ENCODE results near the gene BCL2. TPM values are rescaled to one million over a fixed set of nuclear protein-coding genes. Genes with fewer than 3 reads are reported as not detected.

Gene BCL2
- total RNA-seq, 1 donor from 2014 or later, result 76.1 TPM

GRCh38 chr18:63216516-63217311 lies 102.9 kb downstream of the BCL2 start:
- H3K36me3 Mint-ChIP-seq (ENCODE audit: low read depth), result peaks cover 79% of the 10 kb centered on the region
- no peaks in the 10 kb centered on the region for H3K27me3 Mint-ChIP-seq (ENCODE audit: low read depth)
- peaks cover 88% of the 10 kb centered on the region for H3K4me1 Mint-ChIP-seq (ENCODE audit: low read depth)
- intact Hi-C loops (cut with micrococcal nuclease), result loop anchor here (1.0 to 2.0 kb wide), 4 partner anchors 8 to 109 kb away; no protein-coding TSS in a partner anchor
- DNase-seq (ENCODE audit: low spot score), result no peak
- peak overlapping the region; percentile 91 for H3K27ac Mint-ChIP-seq
- H3K9me3 Mint-ChIP-seq, result peaks cover 15% of the 10 kb centered on the region
- H3K4me3 Mint-ChIP-seq (ENCODE audit: low read depth), result peak overlapping the region; percentile 57

GRCh38 chr18:63213936-63214671 lies 105.5 kb downstream of the BCL2 start:
- peak overlapping the region; percentile 88 for H3K27ac Mint-ChIP-seq
- H3K4me1 Mint-ChIP-seq (ENCODE audit: low read depth), result peaks cover 84% of the 10 kb centered on the region
- H3K27me3 Mint-ChIP-seq (ENCODE audit: low read depth), result no peaks in the 10 kb centered on the region
- no peak for DNase-seq (ENCODE audit: low spot score)
- H3K36me3 Mint-ChIP-seq (ENCODE audit: low read depth), result peaks cover 74% of the 10 kb centered on the region
- peaks cover 13% of the 10 kb centered on the region for H3K9me3 Mint-ChIP-seq
- H3K4me3 Mint-ChIP-seq (ENCODE audit: low read depth), result peak overlapping the region; percentile 38
- intact Hi-C loops (cut with micrococcal nuclease), result loop anchor here (1.0 to 5.0 kb wide), 5 partner anchors 53 to 367 kb away; no protein-coding TSS in a partner anchor

GRCh38 chr18:63213331-63213900 lies 106.2 kb downstream of the BCL2 start:
- intact Hi-C loops (cut with micrococcal nuclease), result loop anchor here (1.0 to 5.0 kb wide), 5 partner anchors 52 to 366 kb away; no protein-coding TSS in a partner anchor
- no peak for DNase-seq (ENCODE audit: low spot score)

GRCh38 chr18:63210521-63210920 lies 109.0 kb downstream of the BCL2 start:
- intact Hi-C loops (cut with micrococcal nuclease), result loop anchor here (1.0 to 5.0 kb wide), 4 partner anchors 10 to 363 kb away; no protein-coding TSS in a partner anchor
- Mint-ChIP-seq H3K27me3 (ENCODE audit: low read depth) (no peaks in the 10 kb centered on the region), H3K36me3 (ENCODE audit: low read depth) (peaks cover 69% of the 10 kb centered on the region), H3K4me3 (ENCODE audit: low read depth) (peak overlapping the region; percentile 81), H3K4me1 (ENCODE audit: low read depth) (peaks cover 78% of the 10 kb centered on the region), H3K27ac (peak overlapping the region; percentile 88), H3K9me3 (peaks cover 4% of the 10 kb centered on the region)
- DNase-seq (ENCODE audit: low spot score), result no peak

More at GRCh38 chr18:63213331-63213900, 106.2 kb downstream of the BCL2 start:
- Mint-ChIP-seq H3K27me3 (ENCODE audit: low read depth) (no peaks in the 10 kb centered on the region), H3K9me3 (peaks cover 6% of the 10 kb centered on the region), H3K27ac (peak overlapping the region; percentile 88), H3K4me1 (ENCODE audit: low read depth) (peaks cover 81% of the 10 kb centered on the region), H3K4me3 (ENCODE audit: low read depth) (peak overlapping the region; percentile 68), H3K36me3 (ENCODE audit: low read depth) (peaks cover 74% of the 10 kb centered on the region)

GRCh38 chr18:63208676-63209075 lies 110.9 kb downstream of the BCL2 start:
- Mint-ChIP-seq H3K4me3 (ENCODE audit: low read depth) (peak overlapping the region; percentile 83), H3K36me3 (ENCODE audit: low read depth) (peaks cover 68% of the 10 kb centered on the region), H3K4me1 (ENCODE audit: low read depth) (peaks cover 81% of the 10 kb centered on the region), H3K9me3 (no peaks in the 10 kb centered on the region), H3K27ac (peak overlapping the region; percentile 88), H3K27me3 (ENCODE audit: low read depth) (no peaks in the 10 kb centered on the region)
- intact Hi-C loops (cut with micrococcal nuclease), result loop anchor here (5.0 to 10.0 kb wide), 2 partner anchors 191 to 874 kb away; no protein-coding TSS in a partner anchor
- DNase-seq (ENCODE audit: low spot score), result no peak

- intact Hi-C loops (cut with micrococcal nuclease), result loop anchor here (2.0 to 10.0 kb wide), 3 partner anchors 27 to 873 kb away; no protein-coding TSS in a partner anchor
- no peak for DNase-seq (ENCODE audit: low spot score)
- no peaks in the 10 kb centered on the region for H3K27me3 Mint-ChIP-seq (ENCODE audit: low read depth)
- peaks cover 64% of the 10 kb centered on the region for H3K36me3 Mint-ChIP-seq (ENCODE audit: low read depth)
- peak overlapping the region; percentile 87 for H3K27ac Mint-ChIP-seq
- peaks cover 80% of the 10 kb centered on the region for H3K4me1 Mint-ChIP-seq (ENCODE audit: low read depth)
- H3K9me3 Mint-ChIP-seq, result no peaks in the 10 kb centered on the region
- peak overlapping the region; percentile 87 for H3K4me3 Mint-ChIP-seq (ENCODE audit: low read depth)
These were observed 111.7 kb downstream of the BCL2 start for GRCh38 chr18:63207835-63208234.

GRCh38 chr18:63207143-63207790 lies 112.3 kb downstream of the BCL2 start:
- peak overlapping the region; percentile 87 for H3K4me3 Mint-ChIP-seq (ENCODE audit: low read depth)
- peaks cover 81% of the 10 kb centered on the region for H3K4me1 Mint-ChIP-seq (ENCODE audit: low read depth)
- no peaks in the 10 kb centered on the region for H3K9me3 Mint-ChIP-seq
- H3K27me3 Mint-ChIP-seq (ENCODE audit: low read depth), result no peaks in the 10 kb centered on the region
- intact Hi-C loops (cut with micrococcal nuclease), result loop anchor here (2.0 to 10.0 kb wide), 3 partner anchors 28 to 872 kb away; no protein-coding TSS in a partner anchor
- peaks cover 68% of the 10 kb centered on the region for H3K36me3 Mint-ChIP-seq (ENCODE audit: low read depth)
- DNase-seq (ENCODE audit: low spot score), result no peak
- peak overlapping the region; percentile 87 for H3K27ac Mint-ChIP-seq

- DNase-seq (ENCODE audit: low spot score), result no peak
- Mint-ChIP-seq H3K27me3 (ENCODE audit: low read depth) (no peaks in the 10 kb centered on the region), H3K9me3 (no peaks in the 10 kb centered on the region), H3K4me3 (ENCODE audit: low read depth) (peak overlapping the region; percentile 87), H3K27ac (peak overlapping the region; percentile 87), H3K36me3 (ENCODE audit: low read depth) (peaks cover 64% of the 10 kb centered on the region), H3K4me1 (ENCODE audit: low read depth) (peaks cover 79% of the 10 kb centered on the region)
- intact Hi-C loops (cut with micrococcal nuclease), result loop anchor here (2.0 to 10.0 kb wide), 3 partner anchors 28 to 872 kb away; no protein-coding TSS in a partner anchor
These were observed 113.0 kb downstream of the BCL2 start for GRCh38 chr18:63206433-63207142.

- intact Hi-C loops (cut with micrococcal nuclease), result loop anchor here (2.0 to 10.0 kb wide), 3 partner anchors 29 to 871 kb away; no protein-coding TSS in a partner anchor
- no peak for DNase-seq (ENCODE audit: low spot score)
- Mint-ChIP-seq H3K27ac (peak overlapping the region; percentile 87), H3K27me3 (ENCODE audit: low read depth) (no peaks in the 10 kb centered on the region), H3K4me3 (ENCODE audit: low read depth) (peak overlapping the region; percentile 87), H3K9me3 (no peaks in the 10 kb centered on the region), H3K36me3 (ENCODE audit: low read depth) (peaks cover 60% of the 10 kb centered on the region), H3K4me1 (ENCODE audit: low read depth) (peaks cover 74% of the 10 kb centered on the region)
These were observed 113.7 kb downstream of the BCL2 start for GRCh38 chr18:63205791-63206252.

- Mint-ChIP-seq H3K27me3 (ENCODE audit: low read depth) (no peaks in the 10 kb centered on the region), H3K36me3 (ENCODE audit: low read depth) (peaks cover 41% of the 10 kb centered on the region), H3K4me1 (ENCODE audit: low read depth) (peaks cover 58% of the 10 kb centered on the region), H3K4me3 (ENCODE audit: low read depth) (no peak overlapping the region), H3K9me3 (no peaks in the 10 kb centered on the region), H3K27ac (peak overlapping the region; percentile 25)
- intact Hi-C loops (cut with micrococcal nuclease), result loop anchor here (10.0 kb wide), 1 partner anchor 869 kb away; no protein-coding TSS in a partner anchor
- DNase-seq (ENCODE audit: low spot score), result no peak
These were observed 116.1 kb downstream of the BCL2 start for GRCh38 chr18:63203497-63203896.

- peak overlapping the region; percentile 36 for H3K27ac Mint-ChIP-seq
- no peaks in the 10 kb centered on the region for H3K9me3 Mint-ChIP-seq
- H3K4me3 Mint-ChIP-seq (ENCODE audit: low read depth), result no peak overlapping the region
- DNase-seq (ENCODE audit: low spot score), result no peak
- intact Hi-C loops (cut with micrococcal nuclease), result loop anchor here (10.0 kb wide), 1 partner anchor 868 kb away; no protein-coding TSS in a partner anchor
- H3K4me1 Mint-ChIP-seq (ENCODE audit: low read depth), result peaks cover 52% of the 10 kb centered on the region
- no peaks in the 10 kb centered on the region for H3K27me3 Mint-ChIP-seq (ENCODE audit: low read depth)
- peaks cover 38% of the 10 kb centered on the region for H3K36me3 Mint-ChIP-seq (ENCODE audit: low read depth)
These were observed 116.7 kb downstream of the BCL2 start for GRCh38 chr18:63202828-63203227.
